IPS-NIHi7 (cell line): ENCODE data around the gene DPAGT1.
A peak's percentile ranks its signal among the peaks of the same experiment; 100 is the strongest.

Experiments
- DNase-seq: peaks from one replicate; pipeline ENCODE4 v3.0.0; 2012; ENCODE audit warnings: mixed read lengths; ENCODE audit errors: extremely low spot score

The DPAGT1 gene

GRCh38 chr11:119057000-119057769 is 44.5 kb downstream of the DPAGT1 start, which contains the start of gene HYOU1:
HYOU1 (minus strand) TSS chr11:119057205; CDS start chr11:119056160, 1,045 bp downstream.
- peak; percentile 99 for DNase-seq

GRCh38 chr11:119056421-119056999 is 45.1 kb downstream of the DPAGT1 start:
- DNase-seq, result peak; percentile 68

DNA sequence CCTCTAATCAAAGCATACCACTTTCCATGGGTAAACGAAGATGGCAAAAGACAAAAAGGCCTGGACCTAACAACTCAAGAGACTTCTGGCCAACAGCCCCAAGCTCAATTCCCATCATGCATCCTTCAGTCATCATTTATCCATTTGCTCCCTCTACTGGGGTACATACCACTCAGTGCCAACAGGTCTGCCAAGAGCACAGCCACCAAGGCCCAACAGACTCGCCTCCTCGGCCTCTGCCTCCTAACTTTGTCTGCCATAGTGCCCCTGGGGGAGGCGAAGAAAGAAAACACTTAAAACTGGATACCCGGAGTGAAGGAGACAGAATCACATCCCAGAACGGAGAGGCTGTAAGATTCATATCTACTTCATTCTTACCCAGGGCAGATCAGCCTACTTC is 45.8 kb downstream of the DPAGT1 start:
- DNase-seq, result peak; percentile 12

DNA sequence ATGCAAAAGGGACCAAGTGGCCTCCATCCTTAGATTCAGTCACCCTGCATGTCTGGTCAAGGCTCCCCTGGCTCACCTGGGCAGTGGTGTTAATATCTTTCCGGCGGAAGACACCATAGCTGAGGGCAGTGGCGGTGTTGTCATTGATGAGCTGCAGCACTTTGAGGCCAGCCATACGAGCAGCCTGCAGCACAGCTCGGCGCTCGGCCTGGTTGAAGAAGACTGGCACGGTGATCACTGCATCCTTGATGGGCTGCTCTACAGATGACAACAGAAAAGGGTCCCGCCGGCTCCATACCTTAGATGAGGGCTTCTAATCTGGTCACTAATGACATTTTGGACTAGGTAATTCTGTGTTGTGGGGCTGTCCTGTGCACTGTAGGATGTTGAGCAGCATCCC is 47.2 kb downstream of the DPAGT1 start:
- no peak for DNase-seq

GRCh38 chr11:119052163-119052814 is 49.4 kb downstream of the DPAGT1 start:
- no peak for DNase-seq

DNA sequence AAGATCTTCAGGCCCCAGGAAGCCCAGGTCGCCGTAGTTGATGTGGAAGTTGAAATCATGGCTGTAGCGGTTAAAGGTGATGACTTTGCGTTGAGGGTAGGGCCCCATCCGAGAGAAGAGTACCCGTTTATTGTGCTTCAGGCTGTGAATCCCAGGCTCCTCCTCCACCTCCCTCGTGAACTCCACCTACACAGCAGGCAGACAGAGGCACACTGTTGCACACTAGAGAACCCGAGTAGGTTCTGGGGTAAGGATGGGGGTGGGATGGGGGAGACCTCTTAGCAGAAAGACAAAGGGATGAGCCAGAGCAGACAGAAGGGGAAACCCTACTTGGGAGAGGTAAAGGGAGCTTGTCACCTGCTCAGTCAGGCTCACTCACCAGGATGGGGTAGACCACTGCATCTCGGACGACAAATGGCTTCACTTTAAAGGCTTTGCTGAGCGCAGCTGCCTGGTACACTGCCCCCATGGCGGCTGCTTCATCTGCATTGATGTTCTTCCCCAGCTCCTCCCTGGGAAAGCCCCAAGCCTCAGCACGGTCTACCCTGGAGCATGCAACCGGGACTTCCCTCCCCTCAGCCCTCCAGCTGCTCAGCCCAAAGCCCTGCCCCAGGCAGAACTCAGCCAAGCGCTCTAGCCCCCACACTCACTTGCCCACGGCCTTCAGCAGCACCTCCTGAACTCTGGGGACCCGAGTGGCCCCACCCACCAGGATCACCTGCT is 50.1 kb downstream of the DPAGT1 start:
- no peak for DNase-seq

- DNase-seq, result no peak
Observed at GRCh38 chr11:119049081-119049480, 52.6 kb downstream of the DPAGT1 start.

DNA sequence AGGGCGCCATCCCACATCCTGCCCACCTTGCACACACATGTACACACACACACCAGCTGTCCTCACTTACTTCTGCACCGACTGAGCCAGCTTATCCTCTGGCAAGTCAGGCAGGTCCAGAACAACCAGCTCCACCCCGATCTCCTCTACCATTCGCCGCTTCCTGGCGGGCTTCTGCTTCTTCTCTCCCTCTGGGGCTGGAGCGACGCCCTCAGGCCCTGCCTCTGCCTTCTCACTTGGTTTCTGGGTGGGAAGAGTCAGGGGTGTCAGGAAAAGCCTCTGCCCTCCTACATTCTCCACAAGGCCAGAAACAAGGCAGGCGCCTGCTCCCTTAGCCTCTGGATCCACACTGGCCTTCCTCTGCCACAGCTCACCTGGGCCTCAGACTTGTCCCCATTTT is 53.0 kb downstream of the DPAGT1 start:
- DNase-seq, result no peak

DNA sequence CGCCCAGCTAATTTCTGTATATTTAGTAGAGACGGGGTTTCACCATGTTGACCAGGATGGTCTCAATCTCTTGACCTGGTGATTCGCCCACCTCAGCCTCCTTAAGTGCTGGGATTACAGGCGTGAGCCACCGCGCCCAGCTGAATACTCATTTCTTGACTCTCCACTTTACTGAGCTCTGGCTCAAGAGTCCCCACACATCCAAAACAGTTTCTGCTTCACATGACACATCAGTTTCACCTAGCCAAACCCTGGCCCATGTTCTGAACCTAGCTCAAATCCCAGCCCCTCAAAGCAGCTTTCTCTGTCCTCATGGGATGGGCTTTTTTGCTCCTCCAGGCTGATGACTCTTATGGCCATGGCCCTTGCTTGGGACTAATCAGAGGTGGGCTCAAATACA is 54.4 kb downstream of the DPAGT1 start:
- DNase-seq, result no peak
